AG04450 (cell line): Measurements from ENCODE around the gene TAS1R1. TPM values are rescaled to one million over a fixed set of nuclear protein-coding genes. Genes with fewer than 3 reads are reported as not detected.
"Not testable (repeated sequence)": the region's sequence is repeated elsewhere in the genome, so short reads cannot be mapped to it uniquely, and the experiment has no call there.

Experiments used
- CTCF ChIA-PET: fragments of 300-600, 350-600 bp; formaldehyde crosslinking; extraction: SDS; loops from one replicate; lab custom pipeline; 2022; ENCODE audit warnings: antibody characterized with exemption, inconsistent platforms; lab: Charles Lee
- POLR2A ChIA-PET: fragments of 350-600 bp; formaldehyde crosslinking; extraction: SDS; loops from one replicate; lab custom pipeline; 2021; ENCODE audit warnings: antibody characterized with exemption, inconsistent platforms; lab: Yijun Ruan, JAX
- DNase-seq: peaks from one replicate; pipeline ENCODE4 v3.0.0-alpha.2; 2011; ENCODE audit warnings: low read depth, low spot score
- H3K27ac ChIP-seq: one replicate; pipeline ENCODE4 v1.5.1; 2012; ENCODE audit warnings: low read depth, low read length, control low read depth
- H3K27me3 ChIP-seq: one replicate; pipeline ENCODE4 v1.6.0; 2012; ENCODE audit warnings: low read length; ENCODE audit not compliant: control insufficient read depth, insufficient read depth
- H3K4me3 ChIP-seq: 2 replicates; pipeline ENCODE4 v1.5.1; 2011; ENCODE audit warnings: mild to moderate bottlenecking, low read depth, low read length, control low read depth
- H3K9me3 ChIP-seq: 2 replicates; pipeline ENCODE4 v1.5.1; 2012; ENCODE audit warnings: low read length; ENCODE audit not compliant: control insufficient read depth, insufficient read depth
- CTCF ChIP-seq: IDR thresholded peaks from 2 replicates; pipeline ENCODE4 v1.5.1; 2011; ENCODE audit warnings: low read depth, low read length, control low read depth, inconsistent platforms
- polyA plus RNA-seq: library from polyadenylated mRNA; depleted of rRNA; stranded (reverse); fragments of >200 nt; gene quantifications from 2 replicates; pipeline ENCODE4 v1.2.3, GENCODE V29; 2011

The TAS1R1 gene
- polyA plus RNA-seq, 1 experiment = 0.05 TPM

DNA sequence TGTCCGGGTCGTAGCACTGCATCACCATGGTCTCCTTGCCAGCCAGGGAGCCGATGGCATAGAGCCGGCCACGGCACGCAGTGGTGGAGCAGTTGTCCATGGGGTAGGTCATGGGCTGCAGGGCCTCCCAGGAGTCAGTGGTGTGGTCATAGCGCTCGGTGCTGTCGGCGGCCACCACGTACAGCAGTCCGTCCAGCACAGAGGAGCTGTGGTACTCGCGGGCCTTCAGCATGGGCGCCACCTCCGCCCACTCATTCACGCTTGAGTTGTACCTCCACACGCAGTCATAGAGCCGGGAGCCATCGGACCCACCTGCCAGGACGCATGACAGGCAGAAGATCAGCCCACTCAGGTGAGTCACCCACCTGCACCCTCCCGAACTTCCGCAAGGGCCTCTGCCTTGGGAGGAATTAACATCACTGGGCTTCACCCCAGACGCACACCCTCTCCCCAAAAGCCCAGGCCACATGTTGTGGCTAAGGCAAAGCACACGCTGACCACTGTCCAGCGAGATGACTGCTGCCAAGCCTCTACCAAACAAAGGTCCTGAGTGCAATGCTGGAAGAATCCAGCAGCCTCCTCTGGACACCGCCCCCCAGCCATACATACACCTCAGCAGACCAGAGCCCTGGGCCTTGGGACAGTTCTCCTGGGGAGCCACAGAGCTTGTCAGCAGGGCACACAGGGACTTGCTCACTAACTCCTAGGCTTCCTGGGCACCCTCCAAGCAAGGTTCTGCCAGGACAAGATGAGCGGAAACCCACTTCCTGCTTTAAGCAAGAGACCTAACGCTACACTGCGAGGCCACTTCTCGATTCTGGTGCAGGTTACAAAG is 44.3 kb downstream of the TAS1R1 start:
- peak overlapping the region; percentile 2 for H3K27ac ChIP-seq
- ChIA-PET CTCF (interaction anchor here (0.6 to 1.6 kb wide), 3 partner anchors 43 to 47 kb away, joined by 3 to 5 read pairs (median 3); no protein-coding TSS in a partner anchor), POLR2A (no interaction called here)
- H3K4me3 ChIP-seq = peak overlapping the region; percentile 98
- H3K27me3 ChIP-seq = no peaks in the 10 kb centered on the region
- no peak for TF ChIP-seq CTCF
- DNase-seq = no peak
- H3K9me3 ChIP-seq = no peaks in the 10 kb centered on the region; the same call in 1 of the 2 replicates

GRCh38 chr1:6599991-6600390 is 44.9 kb downstream of the TAS1R1 start:
- H3K27me3 ChIP-seq, H3K9me3 ChIP-seq, DNase-seq: not testable (repeated sequence)
- Histone ChIP-seq H3K27ac (peak overlapping the region; percentile 2), H3K4me3 (peak overlapping the region; percentile 98)
- ChIA-PET POLR2A (interaction anchor here (0.9 to 1.0 kb wide), 2 partner anchors 11 to 20 kb away, joined by 4 to 5 read pairs; partner anchors contain the start of gene ZBTB48), CTCF (interaction anchor here (0.6 to 1.6 kb wide), 4 partner anchors 44 to 47 kb away, joined by 3 to 5 read pairs (median 4); partner anchors contain the start of genes NOL9 and TAS1R1)

DNA sequence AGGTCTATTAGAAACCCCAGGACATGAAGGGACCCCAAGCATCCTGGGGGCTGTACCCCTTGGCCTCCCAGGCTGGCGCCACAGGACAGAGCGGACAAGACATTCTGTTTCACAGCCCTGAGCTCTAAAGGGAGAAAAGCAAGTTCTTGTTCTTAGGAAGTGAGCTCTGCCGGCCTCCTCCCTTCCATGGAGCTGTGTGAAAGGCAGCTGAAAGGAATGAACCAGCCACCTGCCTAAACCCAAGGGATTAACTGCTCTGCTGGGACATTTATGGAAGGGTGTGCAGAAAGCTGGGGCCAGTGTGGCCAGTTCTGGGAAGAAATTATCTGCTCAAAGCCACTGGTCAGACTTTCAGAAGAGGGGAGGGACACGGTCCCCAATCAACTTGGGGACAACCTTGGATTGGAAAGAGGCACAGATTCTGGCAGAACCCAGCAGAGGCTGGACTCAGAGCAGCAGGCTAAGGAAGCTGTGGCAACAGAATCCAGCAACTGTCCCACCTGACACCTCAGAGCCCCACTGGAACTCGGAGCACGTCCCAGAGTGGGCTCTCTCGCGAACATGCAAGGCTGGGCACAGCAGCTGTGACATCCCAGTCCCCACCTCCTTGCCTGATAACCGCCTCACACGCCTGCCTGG is 45.4 kb downstream of the TAS1R1 start:
- DNase-seq = no peak
- ChIA-PET CTCF (interaction anchor here (0.6 to 1.6 kb wide), 4 partner anchors 45 to 46 kb away, joined by 3 to 5 read pairs (median 4); partner anchors contain the start of genes NOL9 and TAS1R1), POLR2A (interaction anchor here (0.9 to 1.0 kb wide), 2 partner anchors 11 to 21 kb away, joined by 4 to 5 read pairs; partner anchors contain the start of gene ZBTB48)
- no peak for TF ChIP-seq CTCF
- Histone ChIP-seq H3K27ac (peak overlapping the region; percentile 96), H3K9me3 (no peaks in the 10 kb centered on the region; the same call in 1 of the 2 replicates), H3K4me3 (peak overlapping the region; percentile 98), H3K27me3 (no peaks in the 10 kb centered on the region)

DNA sequence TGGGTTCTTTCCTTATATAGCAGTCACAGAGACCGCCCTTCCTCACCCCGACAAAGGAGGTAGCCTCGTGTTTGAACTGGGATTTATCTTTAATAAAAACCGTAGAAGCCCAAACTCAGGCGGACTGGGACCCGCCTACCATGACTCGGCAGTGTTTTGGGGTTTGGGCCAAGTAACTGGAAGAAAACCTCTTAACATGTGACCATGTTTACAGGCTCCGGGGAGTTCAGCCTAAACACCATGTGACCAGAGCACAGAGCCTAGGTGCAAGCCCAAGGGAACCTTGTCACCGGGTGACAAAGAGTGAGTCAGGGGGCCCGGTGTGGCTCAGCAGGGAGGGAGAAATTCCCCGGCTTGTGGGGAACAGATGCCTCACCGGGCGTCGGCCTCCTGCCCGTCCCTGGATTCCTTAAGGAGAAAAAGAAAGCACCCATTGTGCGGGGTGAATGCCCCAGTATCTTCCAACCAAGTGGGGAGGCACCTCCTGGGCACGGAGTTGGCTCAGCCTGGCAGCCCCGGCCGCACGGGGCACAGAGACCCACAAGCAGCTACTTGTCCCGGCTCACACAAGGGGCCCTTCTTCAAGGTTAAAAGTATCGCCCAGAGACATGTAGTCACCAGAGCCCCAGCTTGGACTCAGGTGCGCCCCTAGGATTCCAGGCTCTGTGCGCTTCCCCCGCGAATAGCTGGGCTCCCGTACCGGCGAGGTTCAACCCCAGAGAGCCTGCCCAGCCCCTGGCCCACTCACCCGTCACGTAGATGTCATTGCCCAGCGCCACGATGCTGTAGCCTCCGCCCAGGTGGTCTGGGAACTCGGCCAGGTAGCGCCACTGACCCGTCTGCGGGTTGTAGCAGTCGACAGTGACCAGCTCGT is 46.2 kb downstream of the TAS1R1 start:
- CTCF ChIA-PET = interaction anchor here (1.6 kb wide), 1 partner anchor 46 kb away, joined by 5 read pairs; no protein-coding TSS in a partner anchor
- H3K9me3 ChIP-seq = no peaks in the 10 kb centered on the region; the same call in 1 of the 2 replicates
- no peaks in the 10 kb centered on the region for H3K27me3 ChIP-seq
- peak; percentile 8; the same call in 1 of the 2 replicates for TF ChIP-seq CTCF
- H3K4me3 ChIP-seq = peak overlapping the region; percentile 98
- POLR2A ChIA-PET = interaction anchor here (0.8 to 2.3 kb wide), 8 partner anchors 11 to 184 kb away, joined by 4 to 10 read pairs (median 6); partner anchors contain the start of genes CAMTA1, PHF13, THAP3 and ZBTB48
- peak; percentile 82 for DNase-seq
- peak overlapping the region; percentile 96 for H3K27ac ChIP-seq
